Stimulated activated CD4-positive, alpha-beta T cell treated with anti-CD3 and anti-CD28 coated beads, Interleukin-15, amount 100 ng/mL, for 24 hours (primary cell): ENCODE measurements around the gene GUCY1A2.

Source experiments
- DNase-seq: peaks from one replicate; pipeline ENCODE4 v3.0.0-alpha.2; 2020

Gene GUCY1A2

GRCh38 chr11:106998116-106998915, 20.0 kb downstream of the GUCY1A2 start:
- DNase-seq, result no peak

- no peak for DNase-seq
Measured at GRCh38 chr11:106997227-106997626, 21.0 kb downstream of the GUCY1A2 start.

GRCh38 chr11:106996691-106997090, 21.6 kb downstream of the GUCY1A2 start:
- DNase-seq, result no peak

- no peak for DNase-seq
Measured at GRCh38 chr11:106990331-106990730, 27.9 kb downstream of the GUCY1A2 start.

- DNase-seq, result no peak
Measured at GRCh38 chr11:106989078-106989455, 29.2 kb downstream of the GUCY1A2 start.

GRCh38 chr11:106988151-106989077, 29.9 kb downstream of the GUCY1A2 start:
- DNase-seq, result no peak

- DNase-seq, result no peak
Measured at GRCh38 chr11:106986673-106987072, 31.6 kb downstream of the GUCY1A2 start.

GRCh38 chr11:106986261-106986660, 32.0 kb downstream of the GUCY1A2 start:
- no peak for DNase-seq

GRCh38 chr11:106983991-106984390, 34.3 kb downstream of the GUCY1A2 start:
- DNase-seq, result no peak

- no peak for DNase-seq
Measured at GRCh38 chr11:106983261-106983660, 35.0 kb downstream of the GUCY1A2 start.

- DNase-seq, result no peak
Measured at GRCh38 chr11:106974831-106975230, 43.4 kb downstream of the GUCY1A2 start.

- no peak for DNase-seq
Measured at GRCh38 chr11:106971864-106972263, 46.4 kb downstream of the GUCY1A2 start.

GRCh38 chr11:106969644-106970355, 48.5 kb downstream of the GUCY1A2 start:
- DNase-seq, result no peak

GRCh38 chr11:106962995-106963394, 55.3 kb downstream of the GUCY1A2 start:
- DNase-seq, result no peak

GRCh38 chr11:106961518-106961917, 56.8 kb downstream of the GUCY1A2 start:
- no peak for DNase-seq

- no peak for DNase-seq
Measured at GRCh38 chr11:106961048-106961447, 57.2 kb downstream of the GUCY1A2 start.

- no peak for DNase-seq
Measured at GRCh38 chr11:106959800-106960199, 58.5 kb downstream of the GUCY1A2 start.

GRCh38 chr11:106959386-106959785, 58.9 kb downstream of the GUCY1A2 start:
- no peak for DNase-seq

- DNase-seq, result no peak
Measured at GRCh38 chr11:106958517-106959248, 59.6 kb downstream of the GUCY1A2 start.

- DNase-seq, result no peak
Measured at GRCh38 chr11:106957030-106957482, 61.2 kb downstream of the GUCY1A2 start.

- DNase-seq, result no peak
Measured at GRCh38 chr11:106950067-106950491, 68.2 kb downstream of the GUCY1A2 start.

- DNase-seq, result no peak
Measured at GRCh38 chr11:106943089-106943488, 75.2 kb downstream of the GUCY1A2 start.
